ENCODE data around the gene TIMP2. TPM values are rescaled to one million over a fixed set of nuclear protein-coding genes. Genes with fewer than 3 reads are reported as not detected.
"Not testable (repeated sequence)": the region's sequence is repeated elsewhere in the genome, so short reads cannot be mapped to it uniquely, and the experiment has no call there.

TIMP2 gene
- total and polyA plus RNA-seq, 4 donors, result 203 to 732 (median 577) TPM

GRCh38 chr17:78950870-78951269 lies 25.7 kb upstream of the TIMP2 start:
- H3K4me1 ChIP-seq (ENCODE audit: control insufficient read depth in 1 of 2, insufficient read depth in 2 of 2, low read length in 2 of 2), result no peaks in the 10 kb centered on the region
- H3K27ac ChIP-seq (ENCODE audit: low read depth in 1 of 2, low read length in 2 of 2), result no peak overlapping the region
- no peaks in the 10 kb centered on the region for H3K36me3 ChIP-seq (ENCODE audit: control insufficient read depth in 1 of 2, insufficient read depth in 2 of 2, low read length in 1 of 2)
- peaks cover 8% of the 10 kb centered on the region for H3K9me3 ChIP-seq (ENCODE audit: control insufficient read depth, low read length)
- WGBS, 2 donors, result 97 to 98% methylated on average over 2 of the region's 2 CpGs
- no peak overlapping the region for H3K4me3 ChIP-seq (ENCODE audit: low read length in 2 of 2)
- DNase-seq (no peak), ATAC-seq (ENCODE audit: low FRiP score) (no peak)
- intact Hi-C loops (cut with DNase I), result no loop called here
- no peaks in the 10 kb centered on the region for H3K27me3 ChIP-seq (ENCODE audit: control insufficient read depth in 1 of 2, insufficient read depth in 2 of 2, low read length in 1 of 2)

DNA sequence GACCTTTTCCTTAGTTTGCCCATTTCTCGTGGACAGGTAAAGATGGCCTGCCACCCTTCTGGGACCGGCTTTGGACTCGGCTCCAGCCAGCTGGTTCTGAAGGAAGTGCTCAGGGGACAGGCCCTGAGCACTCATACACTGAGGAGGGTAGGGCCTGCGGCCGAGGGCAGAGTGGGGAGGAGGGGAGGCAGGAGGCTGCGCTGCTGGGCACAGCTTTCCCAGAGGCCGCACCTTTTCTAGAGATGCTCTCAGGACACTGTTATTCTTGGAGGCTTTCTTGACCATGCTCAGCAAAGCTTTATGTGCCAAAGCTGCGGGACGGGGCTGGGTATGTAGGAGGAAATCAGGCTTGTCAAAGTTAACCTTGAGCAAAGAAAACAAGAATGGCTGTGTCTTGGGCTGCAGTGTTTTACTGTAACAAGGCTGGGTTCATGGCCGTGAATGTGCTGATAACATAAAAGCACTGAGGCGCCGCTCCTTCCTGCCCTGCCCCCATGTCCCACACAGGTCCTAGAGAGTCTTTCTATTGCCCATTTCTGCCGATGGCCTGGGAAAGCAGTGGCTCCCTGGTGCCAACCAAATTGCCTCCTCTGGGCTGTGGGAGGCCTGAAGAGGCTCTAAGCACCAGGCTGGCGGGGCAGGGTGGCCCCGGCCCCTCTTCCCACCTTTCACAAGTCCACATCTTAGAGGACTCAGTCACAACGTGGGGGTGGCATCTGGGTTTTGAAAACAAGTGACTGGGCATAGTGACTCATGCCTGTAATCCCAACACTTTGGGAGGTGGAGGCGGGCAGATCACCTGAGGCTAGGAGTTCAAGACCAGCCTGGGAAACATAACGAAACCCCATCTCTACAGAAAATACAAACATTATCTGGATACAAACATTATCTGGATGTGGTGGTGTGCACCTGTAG lies 22.3 kb upstream of the TIMP2 start:
- H3K4me3 ChIP-seq (ENCODE audit: low read length in 2 of 2), result no peak overlapping the region
- ATAC-seq (ENCODE audit: low FRiP score), result no peak
- intact Hi-C loops (cut with DNase I), result no loop called here

DNA sequence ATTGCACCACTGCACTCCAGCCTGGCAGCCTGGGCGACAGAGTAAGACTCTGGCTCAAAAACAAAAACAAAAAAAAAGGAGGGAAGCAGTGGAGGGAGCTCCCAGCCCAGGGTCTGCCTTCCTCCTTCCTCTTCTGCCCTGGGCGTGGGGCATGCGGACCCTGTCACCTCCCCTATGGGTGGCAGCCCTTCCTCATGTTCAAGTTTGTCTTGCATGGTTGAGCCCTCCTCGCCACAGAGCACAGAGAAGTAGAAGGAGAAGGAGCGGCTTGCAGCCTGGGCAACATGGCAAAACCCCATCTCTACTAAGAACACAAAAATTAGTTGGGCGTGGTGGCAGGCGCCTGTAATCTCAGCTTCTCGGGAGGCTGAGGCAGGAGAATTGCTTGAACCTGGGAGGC lies 21.4 kb upstream of the TIMP2 start:
- intact Hi-C loops (cut with DNase I), result no loop called here
- ATAC-seq (ENCODE audit: low FRiP score), result no peak
- DNase-seq, result no peak
- Histone ChIP-seq H3K4me3 (ENCODE audit: low read length in 2 of 2) (no peak overlapping the region), H3K9me3 (ENCODE audit: control insufficient read depth, low read length) (peaks cover 8% of the 10 kb centered on the region), H3K36me3 (ENCODE audit: control insufficient read depth in 1 of 2, insufficient read depth in 2 of 2, low read length in 1 of 2) (no peaks in the 10 kb centered on the region), H3K27ac (ENCODE audit: low read depth in 1 of 2, low read length in 2 of 2) (no peak overlapping the region), H3K27me3 (ENCODE audit: control insufficient read depth in 1 of 2, insufficient read depth in 2 of 2, low read length in 1 of 2) (no peaks in the 10 kb centered on the region), H3K4me1 (ENCODE audit: control insufficient read depth in 1 of 2, insufficient read depth in 2 of 2, low read length in 2 of 2) (no peaks in the 10 kb centered on the region)
- 85 to 87% methylated on average over 7 to 8 of the region's 8 CpGs for WGBS, 2 donors

More for the DNA sequence above, 22.3 kb upstream of the TIMP2 start:
- 46 to 50% methylated on average over 18 of the region's 18 CpGs for WGBS, 2 donors
- Histone ChIP-seq H3K27me3 (ENCODE audit: control insufficient read depth in 1 of 2, insufficient read depth in 2 of 2, low read length in 1 of 2) (no peaks in the 10 kb centered on the region), H3K27ac (ENCODE audit: low read depth in 1 of 2, low read length in 2 of 2) (no peak overlapping the region), H3K9me3 (ENCODE audit: control insufficient read depth, low read length) (peaks cover 8% of the 10 kb centered on the region), H3K4me1 (ENCODE audit: control insufficient read depth in 1 of 2, insufficient read depth in 2 of 2, low read length in 2 of 2) (no peaks in the 10 kb centered on the region), H3K36me3 (ENCODE audit: control insufficient read depth in 1 of 2, insufficient read depth in 2 of 2, low read length in 1 of 2) (no peaks in the 10 kb centered on the region)
- DNase-seq, result no peak

GRCh38 chr17:78946131-78946530 lies 20.9 kb upstream of the TIMP2 start:
- Histone ChIP-seq H3K4me1 (ENCODE audit: control insufficient read depth in 1 of 2, insufficient read depth in 2 of 2, low read length in 2 of 2) (no peaks in the 10 kb centered on the region), H3K27me3 (ENCODE audit: control insufficient read depth in 1 of 2, insufficient read depth in 2 of 2, low read length in 1 of 2) (no peaks in the 10 kb centered on the region), H3K9me3 (ENCODE audit: control insufficient read depth, low read length) (peaks cover 6% of the 10 kb centered on the region), H3K36me3 (ENCODE audit: control insufficient read depth in 1 of 2, insufficient read depth in 2 of 2, low read length in 1 of 2) (no peaks in the 10 kb centered on the region), H3K27ac (ENCODE audit: low read depth in 1 of 2, low read length in 2 of 2) (no peak overlapping the region), H3K4me3 (ENCODE audit: low read length in 2 of 2) (no peak overlapping the region)
- intact Hi-C loops (cut with DNase I), result no loop called here
- 90 to 93% methylated on average over 7 of the region's 7 CpGs for WGBS, 2 donors
- DNase-seq (no peak), ATAC-seq (ENCODE audit: low FRiP score) (no peak)

DNA sequence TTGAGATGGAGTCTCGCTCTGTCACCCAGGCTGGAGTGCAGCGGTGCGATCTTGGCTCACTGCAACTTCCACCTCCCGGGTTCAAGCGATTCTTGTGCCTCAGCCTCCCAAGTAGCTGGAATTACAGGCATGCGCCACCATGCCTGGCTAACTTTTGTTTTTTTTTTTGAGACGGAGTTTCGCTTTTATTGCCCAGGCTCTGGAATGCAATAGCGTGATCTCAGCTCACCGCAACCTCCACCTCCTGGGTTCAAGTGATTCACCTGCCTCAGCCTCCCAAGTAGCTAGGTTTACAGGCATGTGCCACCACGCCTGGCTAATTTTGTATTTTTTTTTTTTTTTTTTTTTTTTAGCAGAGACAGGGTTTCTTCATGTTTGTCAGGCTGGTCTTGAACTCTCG lies 20.3 kb upstream of the TIMP2 start:
- ATAC-seq (ENCODE audit: low FRiP score); intact Hi-C loops (cut with DNase I); H3K4me1 ChIP-seq (ENCODE audit: control insufficient read depth in 1 of 2, insufficient read depth in 2 of 2, low read length in 2 of 2); DNase-seq; H3K36me3 ChIP-seq (ENCODE audit: control insufficient read depth in 1 of 2, insufficient read depth in 2 of 2, low read length in 1 of 2); H3K27me3 ChIP-seq (ENCODE audit: control insufficient read depth in 1 of 2, insufficient read depth in 2 of 2, low read length in 1 of 2); H3K4me3 ChIP-seq (ENCODE audit: low read length in 2 of 2); H3K9me3 ChIP-seq (ENCODE audit: control insufficient read depth, low read length); H3K27ac ChIP-seq (ENCODE audit: low read depth in 1 of 2, low read length in 2 of 2): not testable (repeated sequence)
- 83 to 88% methylated on average over 12 of the region's 12 CpGs for WGBS, 2 donors

GRCh38 chr17:78944956-78945355 lies 19.8 kb upstream of the TIMP2 start:
- DNase-seq, result no peak
- Histone ChIP-seq H3K27ac (ENCODE audit: low read depth in 1 of 2, low read length in 2 of 2) (no peak overlapping the region), H3K4me1 (ENCODE audit: control insufficient read depth in 1 of 2, insufficient read depth in 2 of 2, low read length in 2 of 2) (no peaks in the 10 kb centered on the region), H3K4me3 (ENCODE audit: low read length in 2 of 2) (no peak overlapping the region), H3K9me3 (ENCODE audit: control insufficient read depth, low read length) (no peaks in the 10 kb centered on the region), H3K27me3 (ENCODE audit: control insufficient read depth in 1 of 2, insufficient read depth in 2 of 2, low read length in 1 of 2) (no peaks in the 10 kb centered on the region), H3K36me3 (ENCODE audit: control insufficient read depth in 1 of 2, insufficient read depth in 2 of 2, low read length in 1 of 2) (no peaks in the 10 kb centered on the region)
- no peak for ATAC-seq (ENCODE audit: low FRiP score)
- 58 to 64% methylated on average over 10 of the region's 10 CpGs for WGBS, 2 donors
- intact Hi-C loops (cut with DNase I), result no loop called here

DNA sequence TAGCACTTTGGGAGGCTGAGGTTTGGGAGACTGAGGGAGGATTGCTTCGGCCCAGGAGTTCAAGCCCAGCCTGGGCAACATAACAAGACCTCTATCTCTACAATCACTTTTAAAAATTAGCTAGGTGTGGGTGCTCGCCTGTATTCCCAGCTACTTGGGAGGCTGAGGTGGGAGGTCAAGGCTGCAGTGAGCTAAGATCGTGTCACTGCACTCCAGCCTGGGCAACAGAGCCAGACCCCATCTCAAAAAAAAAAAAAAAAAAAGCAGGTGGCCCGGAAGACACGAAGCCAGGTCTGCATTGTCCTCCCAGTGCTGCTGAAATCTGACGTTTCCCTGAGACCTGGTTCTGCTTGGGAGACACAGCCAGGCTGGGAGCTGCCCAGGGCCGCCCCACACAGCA lies 18.8 kb upstream of the TIMP2 start:
- no peaks in the 10 kb centered on the region for H3K9me3 ChIP-seq (ENCODE audit: control insufficient read depth, low read length)
- H3K4me3 ChIP-seq (ENCODE audit: low read length in 2 of 2), result no peak overlapping the region
- no peaks in the 10 kb centered on the region for H3K36me3 ChIP-seq (ENCODE audit: control insufficient read depth in 1 of 2, insufficient read depth in 2 of 2, low read length in 1 of 2)
- H3K27me3 ChIP-seq (ENCODE audit: control insufficient read depth in 1 of 2, insufficient read depth in 2 of 2, low read length in 1 of 2), result no peaks in the 10 kb centered on the region
- no peak for DNase-seq
- no peak overlapping the region for H3K27ac ChIP-seq (ENCODE audit: low read depth in 1 of 2, low read length in 2 of 2)
- WGBS, 2 donors, result 94 to 95% methylated on average over 7 of the region's 7 CpGs
- intact Hi-C loops (cut with DNase I), result no loop called here
- ATAC-seq (ENCODE audit: low FRiP score), result no peak
- no peaks in the 10 kb centered on the region for H3K4me1 ChIP-seq (ENCODE audit: control insufficient read depth in 1 of 2, insufficient read depth in 2 of 2, low read length in 2 of 2)

DNA sequence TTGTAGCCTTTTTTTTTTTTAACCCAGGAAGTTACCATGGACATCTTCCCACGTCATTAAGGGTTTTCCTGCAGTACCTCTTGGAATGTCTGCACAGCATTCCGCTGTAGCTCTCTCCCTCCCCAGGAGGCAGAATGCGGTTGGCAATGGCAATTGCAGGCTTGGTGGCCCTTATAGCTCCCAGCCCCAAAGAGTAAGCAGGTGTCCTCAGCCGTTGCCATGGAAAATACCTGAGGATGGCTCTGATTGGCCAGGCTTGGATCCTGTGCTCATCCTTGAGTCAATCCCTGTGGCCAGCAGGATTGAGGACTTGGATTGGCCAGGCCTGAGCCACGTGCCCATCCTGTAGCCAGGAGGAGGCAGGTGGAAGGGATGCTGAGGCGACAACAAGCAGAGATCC lies 15.5 kb upstream of the TIMP2 start:
- no peak overlapping the region for H3K27ac ChIP-seq (ENCODE audit: low read depth in 1 of 2, low read length in 2 of 2)
- H3K36me3 ChIP-seq (ENCODE audit: control insufficient read depth in 1 of 2, insufficient read depth in 2 of 2, low read length in 1 of 2), result no peaks in the 10 kb centered on the region
- H3K9me3 ChIP-seq (ENCODE audit: control insufficient read depth, low read length), result no peaks in the 10 kb centered on the region
- no peaks in the 10 kb centered on the region for H3K27me3 ChIP-seq (ENCODE audit: control insufficient read depth in 1 of 2, insufficient read depth in 2 of 2, low read length in 1 of 2)
- intact Hi-C loops (cut with DNase I), result no loop called here
- 85 to 92% methylated on average over 6 of the region's 6 CpGs for WGBS, 2 donors
- H3K4me1 ChIP-seq (ENCODE audit: control insufficient read depth in 1 of 2, insufficient read depth in 2 of 2, low read length in 2 of 2), result no peaks in the 10 kb centered on the region
- DNase-seq (no peak), ATAC-seq (ENCODE audit: low FRiP score) (no peak)
- no peak overlapping the region for H3K4me3 ChIP-seq (ENCODE audit: low read length in 2 of 2)

DNA sequence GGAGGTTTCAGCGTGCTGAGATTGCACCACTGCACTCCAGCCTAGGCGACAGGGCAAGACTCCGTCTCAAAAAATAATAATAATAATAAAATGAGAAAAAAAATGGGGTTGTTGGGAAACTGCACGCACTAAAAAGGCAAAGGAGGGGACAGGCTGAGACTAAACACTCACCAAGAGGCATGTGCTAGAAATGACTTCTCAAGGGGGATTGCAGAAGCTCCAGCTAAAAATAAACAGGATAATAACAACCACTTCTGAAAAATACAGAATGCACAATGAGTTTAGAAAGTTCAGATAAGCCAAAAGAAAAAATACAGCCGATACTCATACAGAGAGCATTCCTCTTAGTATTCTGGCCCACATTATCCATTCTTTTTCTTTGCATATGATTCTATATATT lies 15.1 kb upstream of the TIMP2 start:
- H3K9me3 ChIP-seq (ENCODE audit: control insufficient read depth, low read length), result no peaks in the 10 kb centered on the region
- intact Hi-C loops (cut with DNase I), result no loop called here
- whole genome bisulfite sequencing, 2 donors, result 82 to 90% methylated on average over 5 of the region's 5 CpGs
- no peak overlapping the region for H3K27ac ChIP-seq (ENCODE audit: low read depth in 1 of 2, low read length in 2 of 2)
- no peaks in the 10 kb centered on the region for H3K36me3 ChIP-seq (ENCODE audit: control insufficient read depth in 1 of 2, insufficient read depth in 2 of 2, low read length in 1 of 2)
- ATAC-seq (ENCODE audit: low FRiP score) (no peak), DNase-seq (no peak)
- H3K4me3 ChIP-seq (ENCODE audit: low read length in 2 of 2), result no peak overlapping the region
- no peaks in the 10 kb centered on the region for H3K4me1 ChIP-seq (ENCODE audit: control insufficient read depth in 1 of 2, insufficient read depth in 2 of 2, low read length in 2 of 2)
- H3K27me3 ChIP-seq (ENCODE audit: control insufficient read depth in 1 of 2, insufficient read depth in 2 of 2, low read length in 1 of 2), result no peaks in the 10 kb centered on the region
